Memory B cell (primary cell): Measurements from ENCODE around the gene PCDHA11.
"Not testable (repeated sequence)": the region's sequence is repeated elsewhere in the genome, so short reads cannot be mapped to it uniquely, and the experiment has no call there.

Source experiments
- ATAC-seq: fragments of 150-1000 bp; cut with Tn5 transposase; 2 replicates; pipeline ENCODE4 v1.10.0; 2021; ENCODE audit warnings: low read depth, mild to moderate bottlenecking, moderate library complexity
- DNase-seq, 2 donors: peaks; one replicate each; pipeline ENCODE4 v3.0.0; 2022; ENCODE audit warnings: low spot score in 2 of 2
- H3K27ac Mint-ChIP-seq: one replicate; pipeline ENCODE4 v1.8.0; 2022; ENCODE audit warnings: mild to moderate bottlenecking, moderate library complexity, mixed read lengths
- H3K27me3 Mint-ChIP-seq: one replicate; pipeline ENCODE4 v1.8.0; 2022; ENCODE audit warnings: mixed read lengths
- H3K36me3 Mint-ChIP-seq: one replicate; pipeline ENCODE4 v1.8.0; 2022; ENCODE audit warnings: mild to moderate bottlenecking, mixed read lengths
- H3K4me1 Mint-ChIP-seq: one replicate; pipeline ENCODE4 v1.8.0; 2022; ENCODE audit warnings: mixed read lengths
- H3K4me3 Mint-ChIP-seq: one replicate; pipeline ENCODE4 v1.8.0; 2022; ENCODE audit warnings: mild to moderate bottlenecking, moderate library complexity, mixed read lengths
- H3K9me3 Mint-ChIP-seq: one replicate; pipeline ENCODE4 v1.8.0; 2022; ENCODE audit warnings: mixed read lengths

Gene PCDHA11

GRCh38 chr5:140840978-140841962 lies 27.5 kb upstream of the PCDHA11 start, which contains the start of gene PCDHA8:
TSS of gene PCDHA8 (plus strand) at chr5:140841187. CDS start at chr5:140841322, 135 bp downstream.
- H3K4me3 Mint-ChIP-seq, result no peak within 1 kb of the TSS
- peaks cover 2% of the 10 kb centered on the region for H3K27me3 Mint-ChIP-seq
- ATAC-seq (no peak), DNase-seq (no peak)
- peaks cover 5% of the 10 kb centered on the region for H3K9me3 Mint-ChIP-seq
- peaks cover 2% of the 10 kb centered on the region for H3K36me3 Mint-ChIP-seq
- no peak within 1 kb of the TSS for H3K27ac Mint-ChIP-seq
- no peaks in the 10 kb centered on the region for H3K4me1 Mint-ChIP-seq

- Mint-ChIP-seq H3K27me3 (peaks cover 2% of the 10 kb centered on the region), H3K4me3 (no peak overlapping the region), H3K4me1 (no peaks in the 10 kb centered on the region), H3K36me3 (no peaks in the 10 kb centered on the region), H3K9me3 (peaks cover 7% of the 10 kb centered on the region), H3K27ac (no peak overlapping the region)
- no peak for DNase-seq
- no peak for ATAC-seq
These were observed 25.7 kb upstream of the PCDHA11 start for GRCh38 chr5:140842798-140843733.

GRCh38 chr5:140848139-140849102 lies 20.3 kb upstream of the PCDHA11 start, which contains the start of gene PCDHA9:
TSS of gene PCDHA9 (plus strand) at chr5:140848382. CDS start at chr5:140848496, 114 bp downstream.
- not testable (repeated sequence) for H3K4me1 Mint-ChIP-seq, H3K9me3 Mint-ChIP-seq, H3K27ac Mint-ChIP-seq, DNase-seq, H3K36me3 Mint-ChIP-seq, H3K4me3 Mint-ChIP-seq, ATAC-seq, H3K27me3 Mint-ChIP-seq

DNA sequence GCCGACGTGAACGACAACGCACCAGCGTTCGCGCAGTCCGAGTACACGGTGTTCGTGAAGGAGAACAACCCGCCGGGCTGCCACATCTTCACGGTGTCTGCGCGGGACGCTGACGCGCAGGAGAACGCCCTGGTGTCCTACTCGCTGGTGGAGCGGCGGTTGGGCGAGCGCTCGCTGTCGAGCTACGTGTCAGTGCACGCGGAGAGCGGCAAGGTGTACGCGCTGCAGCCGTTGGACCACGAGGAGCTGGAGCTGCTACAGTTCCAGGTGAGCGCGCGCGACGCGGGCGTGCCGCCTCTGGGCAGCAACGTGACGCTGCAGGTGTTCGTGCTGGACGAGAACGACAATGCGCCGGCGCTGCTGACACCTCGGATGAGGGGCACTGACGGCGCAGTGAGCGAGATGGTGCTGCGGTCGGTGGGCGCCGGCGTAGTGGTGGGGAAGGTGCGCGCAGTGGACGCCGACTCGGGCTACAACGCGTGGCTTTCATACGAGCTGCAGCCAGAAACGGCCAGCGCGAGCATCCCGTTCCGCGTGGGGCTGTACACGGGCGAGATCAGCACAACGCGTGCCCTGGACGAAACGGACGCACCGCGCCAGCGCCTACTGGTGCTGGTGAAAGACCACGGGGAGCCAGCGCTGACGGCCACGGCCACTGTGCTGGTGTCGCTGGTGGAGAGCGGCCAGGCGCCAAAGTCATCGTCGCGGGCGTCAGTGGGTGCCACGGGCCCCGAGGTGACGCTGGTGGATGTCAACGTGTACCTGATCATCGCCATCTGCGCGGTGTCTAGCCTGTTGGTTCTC lies 18.7 kb upstream of the PCDHA11 start:
- not testable (repeated sequence) for H3K4me1 Mint-ChIP-seq, DNase-seq, ATAC-seq, H3K27me3 Mint-ChIP-seq, H3K36me3 Mint-ChIP-seq, H3K9me3 Mint-ChIP-seq, H3K27ac Mint-ChIP-seq, H3K4me3 Mint-ChIP-seq

DNA sequence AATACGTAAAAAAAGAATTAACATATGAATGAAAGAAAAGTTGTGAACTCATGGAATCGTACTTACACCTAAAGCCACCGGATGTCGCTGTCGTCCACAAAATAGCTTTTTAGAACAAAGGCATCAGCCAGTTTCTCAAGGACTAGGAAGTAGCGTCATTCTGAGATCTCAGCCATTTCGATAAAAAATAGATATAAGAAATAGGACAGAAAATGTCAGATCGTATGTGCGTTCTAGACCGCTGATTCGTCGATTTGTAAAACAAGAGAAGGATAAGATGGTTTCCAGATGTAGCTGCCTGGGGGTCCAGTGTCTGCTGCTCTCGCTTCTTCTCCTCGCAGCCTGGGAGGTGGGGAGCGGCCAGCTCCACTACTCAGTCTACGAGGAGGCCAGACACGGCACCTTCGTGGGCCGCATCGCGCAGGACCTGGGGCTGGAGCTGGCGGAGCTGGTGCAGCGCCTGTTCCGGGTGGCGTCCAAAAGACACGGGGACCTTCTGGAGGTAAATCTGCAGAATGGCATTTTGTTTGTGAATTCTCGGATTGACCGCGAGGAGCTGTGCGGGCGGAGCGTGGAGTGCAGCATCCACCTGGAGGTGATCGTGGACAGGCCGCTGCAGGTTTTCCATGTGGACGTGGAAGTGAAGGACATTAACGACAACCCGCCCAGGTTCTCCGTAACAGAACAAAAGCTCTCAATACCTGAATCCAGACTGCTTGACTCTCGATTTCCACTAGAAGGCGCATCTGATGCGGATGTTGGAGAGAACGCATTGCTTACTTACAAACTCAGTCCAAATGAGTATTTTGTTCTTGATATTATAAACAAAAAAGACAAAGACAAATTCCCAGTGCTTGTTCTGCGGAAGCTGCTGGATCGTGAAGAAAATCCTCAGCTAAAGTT lies 12.7 kb upstream of the PCDHA11 start, which contains the start of gene PCDHA10:
Gene PCDHA10 (plus strand): TSS at position 126 of the 903 bp plus-strand sequence. CDS start 152 bp downstream, at position 278.
- H3K4me3 Mint-ChIP-seq, result no peak within 1 kb of the TSS

GRCh38 chr5:140857177-140857986 lies 11.4 kb upstream of the PCDHA11 start:
- Mint-ChIP-seq H3K4me3 (no peak overlapping the region), H3K27me3 (no peaks in the 10 kb centered on the region), H3K27ac (no peak overlapping the region), H3K36me3 (peaks cover 2% of the 10 kb centered on the region), H3K9me3 (no peaks in the 10 kb centered on the region), H3K4me1 (no peaks in the 10 kb centered on the region)
- no peak for ATAC-seq
- DNase-seq, result no peak

More for the DNA sequence above, 12.7 kb upstream of the PCDHA11 start, which contains the start of gene PCDHA10:
- Mint-ChIP-seq H3K9me3 (no peaks in the 10 kb centered on the region), H3K27ac (no peak within 1 kb of the TSS), H3K36me3 (peaks cover 2% of the 10 kb centered on the region), H3K4me1 (no peaks in the 10 kb centered on the region), H3K27me3 (no peaks in the 10 kb centered on the region)
- ATAC-seq, result no peak
- no peak for DNase-seq

GRCh38 chr5:140857987-140858240 lies 10.8 kb upstream of the PCDHA11 start:
- Mint-ChIP-seq H3K36me3 (peaks cover 2% of the 10 kb centered on the region), H3K27ac (no peak overlapping the region)
- no peak for ATAC-seq

GRCh38 chr5:140862441-140863295 lies 6.1 kb upstream of the PCDHA11 start:
- Mint-ChIP-seq H3K27ac (no peak overlapping the region), H3K36me3 (no peaks in the 10 kb centered on the region), H3K4me1 (no peaks in the 10 kb centered on the region), H3K9me3 (no peaks in the 10 kb centered on the region), H3K4me3 (no peak overlapping the region), H3K27me3 (no peaks in the 10 kb centered on the region)
- no peak for ATAC-seq
- no peak for DNase-seq

More at GRCh38 chr5:140857987-140858240, 10.8 kb upstream of the PCDHA11 start:
- H3K4me3 Mint-ChIP-seq, result no peak overlapping the region
- no peak for DNase-seq
- H3K27me3 Mint-ChIP-seq, result no peaks in the 10 kb centered on the region
- no peaks in the 10 kb centered on the region for H3K4me1 Mint-ChIP-seq
- H3K9me3 Mint-ChIP-seq, result no peaks in the 10 kb centered on the region

GRCh38 chr5:140869555-140869886 lies 764 bp downstream of the PCDHA11 start:
- Mint-ChIP-seq H3K4me1 (no peaks in the 10 kb centered on the region), H3K4me3 (no peak overlapping the region), H3K9me3 (peaks cover 2% of the 10 kb centered on the region), H3K27me3 (peaks cover 6% of the 10 kb centered on the region), H3K36me3 (no peaks in the 10 kb centered on the region), H3K27ac (no peak overlapping the region)
- ATAC-seq, result no peak
- no peak for DNase-seq

DNA sequence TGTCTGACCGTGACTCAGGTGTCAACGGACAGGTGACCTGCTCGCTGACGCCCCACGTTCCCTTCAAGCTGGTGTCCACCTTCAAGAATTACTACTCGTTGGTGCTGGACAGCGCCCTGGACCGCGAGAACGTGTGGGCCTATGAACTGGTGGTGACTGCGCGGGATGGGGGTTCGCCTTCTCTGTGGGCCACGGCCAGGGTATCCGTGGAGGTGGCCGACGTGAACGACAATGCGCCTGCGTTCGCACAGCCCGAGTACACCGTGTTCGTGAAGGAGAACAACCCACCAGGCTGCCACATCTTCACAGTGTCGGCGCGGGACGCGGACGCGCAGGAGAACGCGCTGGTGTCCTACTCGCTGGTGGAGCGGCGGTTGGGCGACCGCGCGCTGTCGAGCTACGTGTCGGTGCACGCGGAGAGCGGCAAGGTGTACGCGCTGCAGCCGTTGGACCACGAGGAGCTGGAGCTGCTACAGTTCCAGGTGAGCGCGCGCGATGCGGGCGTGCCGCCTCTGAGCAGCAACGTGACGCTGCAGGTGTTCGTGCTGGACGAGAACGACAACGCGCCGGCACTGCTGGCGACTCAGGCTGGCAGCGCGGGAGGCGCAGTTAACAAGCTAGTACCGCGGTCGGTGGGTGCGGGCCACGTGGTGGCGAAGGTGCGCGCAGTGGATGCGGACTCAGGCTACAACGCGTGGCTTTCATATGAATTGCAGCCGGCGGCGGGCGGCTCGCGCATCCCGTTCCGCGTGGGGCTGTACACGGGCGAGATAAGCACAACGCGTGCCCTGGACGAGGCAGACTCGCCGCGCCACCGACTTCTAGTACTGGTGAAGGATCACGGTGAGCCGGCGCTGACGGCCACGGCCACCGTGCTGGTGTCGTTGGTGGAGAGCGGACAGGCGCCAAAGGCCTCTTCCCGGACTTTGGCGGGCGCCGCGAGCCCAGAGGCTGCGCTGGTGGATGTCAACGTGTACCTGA lies 1.8 kb downstream of the PCDHA11 start:
- Mint-ChIP-seq H3K27me3 (peaks cover 6% of the 10 kb centered on the region), H3K36me3 (no peaks in the 10 kb centered on the region), H3K27ac (no peak overlapping the region), H3K4me1 (no peaks in the 10 kb centered on the region), H3K9me3 (peaks cover 2% of the 10 kb centered on the region), H3K4me3 (no peak overlapping the region)
- DNase-seq, result no peak
- no peak for ATAC-seq
